Breast epithelium (tissue), 4 donors: Measurements from ENCODE around the gene REEP6. TPM values are rescaled to one million over a fixed set of nuclear protein-coding genes. Genes with fewer than 3 reads are reported as not detected.

ENCODE experiments used
- DNase-seq, 2 donors: peaks; one replicate each; pipeline ENCODE4 v3.0.0-alpha.2; 2019; ENCODE audit warnings: low spot score in 2 of 2
- H3K27ac ChIP-seq, 2 donors: fragments of 200-600 bp; sonication (generic) in 1 of 2; one replicate each; pipeline ENCODE4 v1.5.1; 2016 to 2019; ENCODE audit warnings: mild to moderate bottlenecking in 1 of 2
- H3K27me3 ChIP-seq, 2 donors: fragments of 200-600 bp; sonication (generic) in 1 of 2; one replicate each; pipeline versions ENCODE4 v1.5.1 to v1.6.0; 2017 to 2019; ENCODE audit warnings: control low read depth in 1 of 2, mild to moderate bottlenecking in 1 of 2
- H3K36me3 ChIP-seq: fragments of 200-600 bp; one replicate; pipeline ENCODE4 v1.5.1; 2019
- H3K4me1 ChIP-seq, 2 donors: fragments of 200-600 bp; sonication (generic); one replicate each; pipeline ENCODE4 v1.5.1; 2016 to 2019; ENCODE audit warnings: control low read depth in 1 of 2
- H3K4me3 ChIP-seq, 3 donors: fragments of 200-600 bp; sonication (generic); 1 replicate in 2 of 3; 2 replicates in 1 of 3; pipeline ENCODE4 v1.5.1; 2016 to 2019; ENCODE audit warnings: mild to moderate bottlenecking in 3 of 3, moderate library complexity in 2 of 3
- H3K9me3 ChIP-seq, 2 donors: fragments of 200-600 bp; sonication (generic) in 1 of 2; one replicate each; pipeline ENCODE4 v1.5.1; 2016 to 2019; ENCODE audit warnings: control low read depth in 1 of 2
- POLR2A ChIP-seq: fragments of 450-650 bp; IDR thresholded peaks from one replicate; pipeline ENCODE4 v1.6.1; 2016; ENCODE audit warnings: antibody characterized with exemption, mild to moderate bottlenecking, moderate library complexity
- POLR2AphosphoS5 ChIP-seq, 3 donors: sonication (generic); formaldehyde crosslinking; IDR thresholded peaks; one replicate each; pipeline ENCODE4 v1.6.1; 2017; ENCODE audit warnings: antibody characterized with exemption in 3 of 3
- intact Hi-C: fragments of 100-400 bp; cut with DNase I; formaldehyde crosslinking; loops from one replicate; pipeline ENCODE4 v1.15.1; 2023; ENCODE audit warnings: low total_unique reads
- total RNA-seq, 3 donors: library from RNA; depleted of rRNA; stranded (reverse); fragments of >200 nt; gene quantifications; one replicate each; pipeline ENCODE4 v1.1.0, GENCODE V29; 2016
- TF ChIP-seq, protein P1 (sequence below), 3 donors: fragments of 450-650 bp; IDR thresholded peaks; one replicate each; pipeline ENCODE4 v1.5.1; 2016 to 2017; ENCODE audit warnings: antibody characterized with exemption in 3 of 3, mild to moderate bottlenecking in 3 of 3, moderate library complexity in 3 of 3

REEP6 gene
- total RNA-seq, 3 donors from 2014 or later, result 4.3 to 17.4 (median 11.0) TPM

GRCh38 chr19:1471010-1471514, 19.9 kb upstream of the REEP6 start:
- DNase-seq, result no peak
- Histone ChIP-seq H3K4me3 (peak overlapping the region; percentile 29 to 69 (median 49)), H3K4me1 (peaks cover 31 to 38% of the 10 kb centered on the region in 2 donors), H3K27me3 (peaks cover 28 to 65% of the 10 kb centered on the region in 2 donors), H3K36me3 (no peaks in the 10 kb centered on the region), H3K27ac (no peak overlapping the region), H3K9me3 (no peaks in the 10 kb centered on the region)
- TF ChIP-seq POLR2AphosphoS5 (IDR thresholded peaks at IDR 0.05) (no peak), POLR2A (no peak)
- TF ChIP-seq, protein P1, sequence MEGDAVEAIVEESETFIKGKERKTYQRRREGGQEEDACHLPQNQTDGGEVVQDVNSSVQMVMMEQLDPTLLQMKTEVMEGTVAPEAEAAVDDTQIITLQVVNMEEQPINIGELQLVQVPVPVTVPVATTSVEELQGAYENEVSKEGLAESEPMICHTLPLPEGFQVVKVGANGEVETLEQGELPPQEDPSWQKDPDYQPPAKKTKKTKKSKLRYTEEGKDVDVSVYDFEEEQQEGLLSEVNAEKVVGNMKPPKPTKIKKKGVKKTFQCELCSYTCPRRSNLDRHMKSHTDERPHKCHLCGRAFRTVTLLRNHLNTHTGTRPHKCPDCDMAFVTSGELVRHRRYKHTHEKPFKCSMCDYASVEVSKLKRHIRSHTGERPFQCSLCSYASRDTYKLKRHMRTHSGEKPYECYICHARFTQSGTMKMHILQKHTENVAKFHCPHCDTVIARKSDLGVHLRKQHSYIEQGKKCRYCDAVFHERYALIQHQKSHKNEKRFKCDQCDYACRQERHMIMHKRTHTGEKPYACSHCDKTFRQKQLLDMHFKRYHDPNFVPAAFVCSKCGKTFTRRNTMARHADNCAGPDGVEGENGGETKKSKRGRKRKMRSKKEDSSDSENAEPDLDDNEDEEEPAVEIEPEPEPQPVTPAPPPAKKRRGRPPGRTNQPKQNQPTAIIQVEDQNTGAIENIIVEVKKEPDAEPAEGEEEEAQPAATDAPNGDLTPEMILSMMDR (IDR thresholded peaks at IDR 0.05), result no peak
- intact Hi-C loops, result no loop called here

DNA sequence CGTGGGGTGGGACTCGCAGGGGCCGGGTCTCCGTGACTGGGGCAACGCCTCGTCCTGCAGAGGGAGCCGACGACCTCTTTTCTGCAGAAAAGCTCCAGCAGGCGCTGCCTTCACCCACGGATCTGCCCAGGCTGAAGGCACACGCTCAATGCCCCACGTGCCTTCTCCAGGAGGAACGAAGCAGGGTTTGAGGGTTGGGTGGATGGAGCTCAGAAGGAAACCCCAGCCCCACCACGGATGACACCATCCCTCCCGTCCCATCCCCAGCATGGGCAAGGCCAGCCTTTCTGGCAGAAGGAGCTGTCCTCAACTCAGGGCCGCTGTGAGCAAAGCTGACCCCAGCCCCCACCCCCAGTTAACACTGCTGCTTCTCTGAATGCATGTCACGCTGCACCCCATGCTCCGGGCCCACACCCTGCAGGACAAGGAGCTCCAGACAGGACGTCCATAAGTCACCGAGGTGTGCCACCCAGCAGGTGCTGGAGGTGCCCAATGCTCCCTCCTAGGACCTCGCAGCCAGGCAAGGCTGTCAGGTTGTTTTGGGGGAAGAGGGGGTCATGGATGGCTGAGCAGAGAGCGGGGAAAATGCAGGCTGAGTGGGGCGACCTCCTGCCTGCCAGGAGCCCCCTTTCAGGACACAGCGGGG, 19.3 kb upstream of the REEP6 start:
- TF ChIP-seq POLR2A, result no peak
- TF ChIP-seq, protein P1 (IDR thresholded peaks at IDR 0.05), result no peak
- TF ChIP-seq POLR2AphosphoS5 (IDR thresholded peaks at IDR 0.05), result no peak
- Histone ChIP-seq H3K27me3 (peaks cover 28 to 59% of the 10 kb centered on the region in 2 donors), H3K27ac (no peak overlapping the region), H3K36me3 (no peaks in the 10 kb centered on the region), H3K4me1 (peaks cover 31 to 38% of the 10 kb centered on the region in 2 donors), H3K9me3 (no peaks in the 10 kb centered on the region), H3K4me3 (peak overlapping the region in 2 of 3 donors; percentile 49 to 69)
- DNase-seq, result no peak
- intact Hi-C loops, result no loop called here

DNA sequence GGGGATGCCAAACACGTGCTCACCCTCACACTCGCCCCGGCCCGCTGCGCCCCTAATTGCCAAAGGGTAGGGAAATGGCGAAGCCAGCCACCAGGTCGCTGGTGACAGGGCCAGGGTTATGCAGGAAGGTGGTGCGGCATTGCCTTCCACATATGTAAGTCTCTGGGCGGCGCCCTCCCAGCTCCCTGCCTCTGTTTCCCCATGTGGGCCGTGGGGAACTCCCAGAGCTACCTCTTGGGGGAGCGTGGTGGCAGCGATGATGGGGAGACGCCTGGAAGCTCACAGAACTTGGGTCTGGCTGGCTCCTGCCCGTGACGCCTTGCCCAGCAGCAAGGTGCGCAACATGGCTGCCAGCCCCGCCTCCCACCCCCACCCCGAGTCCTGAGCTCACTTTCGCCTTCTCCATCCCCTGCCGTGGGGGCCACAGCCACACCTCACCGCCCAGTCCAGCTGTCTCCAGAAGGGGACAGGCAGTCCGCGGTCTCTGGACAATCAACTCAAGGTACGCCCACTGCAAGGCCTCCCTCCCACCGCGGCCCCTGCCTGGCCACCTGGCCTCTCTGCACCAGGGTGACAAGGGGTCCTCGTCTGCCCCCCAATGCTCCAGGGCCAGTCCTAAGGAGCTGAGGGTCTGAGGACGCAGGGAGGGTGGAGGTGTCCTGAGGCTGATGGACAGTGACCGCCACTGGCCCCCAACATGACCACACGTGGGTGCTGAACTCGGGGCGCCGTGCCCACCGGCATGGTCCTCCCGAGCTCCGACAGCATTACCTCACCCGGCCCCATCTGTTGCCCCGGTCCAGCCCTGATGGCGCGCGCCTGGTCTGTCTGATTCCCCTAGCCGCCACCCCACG, 18.5 kb upstream of the REEP6 start:
- Histone ChIP-seq H3K36me3 (no peaks in the 10 kb centered on the region), H3K27me3 (peaks cover 26 to 51% of the 10 kb centered on the region in 2 donors), H3K4me1 (peaks cover 31 to 34% of the 10 kb centered on the region in 2 donors), H3K4me3 (no peak overlapping the region), H3K27ac (no peak overlapping the region), H3K9me3 (no peaks in the 10 kb centered on the region)
- intact Hi-C loops, result no loop called here
- TF ChIP-seq POLR2AphosphoS5 (IDR thresholded peaks at IDR 0.05) (no peak), POLR2A (no peak)
- TF ChIP-seq, protein P1 (IDR thresholded peaks at IDR 0.05), result no peak
- DNase-seq, result no peak

- no peaks in the 10 kb centered on the region for H3K9me3 ChIP-seq
- intact Hi-C loops, result no loop called here
- H3K4me1 ChIP-seq, result peaks cover 24 to 26% of the 10 kb centered on the region in 2 donors
- TF ChIP-seq POLR2AphosphoS5 (IDR thresholded peaks at IDR 0.05), result no peak
- H3K27me3 ChIP-seq, result peaks cover 19 to 43% of the 10 kb centered on the region in 2 donors
- no peak overlapping the region for H3K27ac ChIP-seq
- no peak for DNase-seq
- H3K36me3 ChIP-seq, result no peaks in the 10 kb centered on the region
- H3K4me3 ChIP-seq, result no peak overlapping the region
Measured at GRCh38 chr19:1473085-1473851, 17.7 kb upstream of the REEP6 start.

DNA sequence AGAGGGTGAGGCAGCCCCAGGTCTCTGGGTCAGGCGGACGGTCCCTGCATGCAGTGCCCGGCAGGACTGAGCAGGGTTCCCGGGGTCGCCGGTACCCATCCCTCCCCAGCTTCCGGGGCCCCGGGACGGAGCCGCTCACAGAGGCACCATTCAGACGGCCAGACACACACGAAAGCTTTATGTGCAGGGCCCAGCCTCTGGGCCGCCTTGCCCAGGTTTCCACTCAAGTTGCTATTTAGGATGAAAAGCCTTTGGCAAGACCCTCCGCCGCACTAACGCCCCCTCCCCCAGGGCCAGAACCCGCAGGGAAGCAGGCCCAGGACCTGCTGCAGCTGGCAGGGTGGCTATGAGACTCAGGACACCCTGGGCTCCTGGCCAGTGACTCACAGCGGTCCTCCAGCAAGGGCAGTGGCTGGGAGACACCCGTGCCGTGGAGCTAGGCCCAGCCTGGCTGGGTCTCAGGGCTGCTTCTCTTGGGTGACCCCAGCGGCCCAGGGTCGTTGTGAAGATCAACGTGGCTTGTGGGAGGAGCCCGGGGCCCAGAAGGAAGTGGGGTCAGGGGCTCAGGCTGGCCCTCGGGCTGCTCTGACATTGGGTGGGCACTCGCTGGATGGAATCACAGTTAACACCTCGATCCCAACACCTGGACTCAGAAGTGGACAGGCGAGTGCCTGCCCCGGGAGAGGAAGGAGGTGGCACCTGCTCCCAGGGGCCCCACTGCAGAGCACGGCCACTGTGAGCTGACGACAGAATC, 16.8 kb upstream of the REEP6 start:
- H3K36me3 ChIP-seq, result no peaks in the 10 kb centered on the region
- DNase-seq, result no peak
- intact Hi-C loops, result no loop called here
- TF ChIP-seq, protein P1 (IDR thresholded peaks at IDR 0.05), result no peak
- no peak for TF ChIP-seq POLR2A
- TF ChIP-seq POLR2AphosphoS5 (IDR thresholded peaks at IDR 0.05), result no peak
- H3K4me1 ChIP-seq, result peaks cover 15 to 20% of the 10 kb centered on the region in 2 donors
- peaks cover 16 to 36% of the 10 kb centered on the region in 2 donors for H3K27me3 ChIP-seq
- H3K27ac ChIP-seq, result no peak overlapping the region
- no peak overlapping the region for H3K4me3 ChIP-seq
- H3K9me3 ChIP-seq, result no peaks in the 10 kb centered on the region
